Fibroblast of the conjunctiva (primary cell): Measurements from ENCODE around the gene MASP1.
"Not testable (repeated sequence)": the region's sequence is repeated elsewhere in the genome, so short reads cannot be mapped to it uniquely, and the experiment has no call there.

Source experiments
- DNase-seq: peaks from one replicate; pipeline ENCODE4 v3.0.0-alpha.2; 2010; ENCODE audit warnings: low read depth

The MASP1 gene

GRCh38 chr3:187227658-187228258, 63.8 kb downstream of the MASP1 start:
- peak; percentile 30 for DNase-seq

DNA sequence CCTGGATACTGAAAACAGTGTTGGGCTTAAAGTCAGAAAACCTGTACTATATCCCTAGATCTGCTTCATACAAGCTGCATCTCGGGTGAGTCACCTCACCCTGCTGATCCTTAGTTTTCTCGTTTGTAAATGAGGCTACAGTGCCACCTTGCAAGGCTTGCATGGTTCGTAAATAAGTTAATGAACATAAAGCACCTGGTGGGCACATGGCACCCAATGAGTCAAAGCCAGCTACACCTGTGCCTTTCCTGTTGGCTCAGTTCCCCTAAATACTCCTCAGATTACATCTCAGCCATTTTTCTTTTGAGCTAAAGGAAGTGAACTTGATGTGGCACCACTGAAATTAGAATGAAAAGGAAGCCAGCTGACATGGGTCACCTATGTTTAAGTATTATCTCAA, 67.7 kb downstream of the MASP1 start:
- no peak for DNase-seq

DNA sequence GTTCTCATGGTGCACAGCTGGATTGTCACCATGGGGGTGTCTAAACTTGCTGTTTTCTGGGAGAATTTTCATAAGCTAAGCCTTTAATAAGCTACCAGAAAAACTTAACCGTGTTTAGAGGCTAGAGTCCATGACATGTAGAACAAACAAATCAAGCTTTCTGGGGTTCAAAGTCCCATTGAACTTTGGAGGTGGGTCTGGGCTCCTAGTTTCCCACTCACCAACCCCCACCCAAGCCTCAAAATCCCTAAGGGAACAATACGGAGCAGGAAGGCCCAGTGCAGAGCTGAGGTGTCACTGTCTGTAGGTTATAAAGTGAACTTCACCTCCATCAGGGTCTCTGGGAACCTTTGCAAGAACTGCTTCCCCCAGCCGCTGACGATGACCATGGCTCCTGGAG, 68.7 kb downstream of the MASP1 start:
- DNase-seq: no peak

DNA sequence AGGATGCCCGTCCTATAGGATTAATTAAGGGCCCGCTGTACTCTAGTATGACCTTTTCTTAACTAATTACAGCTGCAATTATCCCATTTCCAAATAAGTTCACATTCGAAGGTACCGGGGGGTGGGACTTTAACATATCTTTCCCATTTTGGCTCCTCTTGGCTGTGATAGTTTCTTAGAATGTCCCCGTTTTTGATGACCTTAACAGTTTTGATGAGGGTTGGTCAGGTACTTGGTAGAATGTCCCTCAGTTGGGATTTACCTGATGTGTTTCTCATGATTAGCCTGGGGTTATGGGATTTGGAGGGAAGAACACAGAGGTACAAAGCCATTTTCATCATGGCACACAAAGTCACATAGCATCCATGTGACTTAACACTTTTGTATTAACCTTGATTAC, 76.1 kb downstream of the MASP1 start:
- no peak for DNase-seq

- DNase-seq: no peak
Measured at GRCh38 chr3:187213616-187214015, 77.9 kb downstream of the MASP1 start.

DNA sequence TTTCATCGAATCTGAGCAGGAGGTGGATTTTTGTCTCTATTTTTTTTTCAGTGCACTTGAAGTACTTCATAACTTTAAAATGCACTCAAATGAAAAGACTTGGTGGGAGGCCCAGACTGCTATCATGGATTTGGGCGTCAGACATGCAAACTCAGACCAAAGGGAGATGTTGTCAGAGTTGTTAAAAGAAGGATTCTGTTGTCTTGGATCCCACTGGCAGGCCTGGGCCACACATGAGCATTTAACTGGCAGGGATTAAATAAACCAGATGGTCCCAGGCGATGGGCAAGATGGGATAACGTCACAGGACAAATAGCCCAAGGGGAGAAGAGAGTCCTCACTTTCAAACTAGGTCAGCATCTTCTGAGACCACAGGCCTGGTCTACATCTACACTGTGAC, 78.8 kb downstream of the MASP1 start:
- DNase-seq: no peak

GRCh38 chr3:187212196-187212545, 79.4 kb downstream of the MASP1 start:
- no peak for DNase-seq

GRCh38 chr3:187211532-187212195, 79.9 kb downstream of the MASP1 start:
- no peak for DNase-seq

- DNase-seq: no peak
Measured at GRCh38 chr3:187210545-187211327, 80.8 kb downstream of the MASP1 start.

GRCh38 chr3:187210091-187210490, 81.4 kb downstream of the MASP1 start:
- DNase-seq: no peak

DNA sequence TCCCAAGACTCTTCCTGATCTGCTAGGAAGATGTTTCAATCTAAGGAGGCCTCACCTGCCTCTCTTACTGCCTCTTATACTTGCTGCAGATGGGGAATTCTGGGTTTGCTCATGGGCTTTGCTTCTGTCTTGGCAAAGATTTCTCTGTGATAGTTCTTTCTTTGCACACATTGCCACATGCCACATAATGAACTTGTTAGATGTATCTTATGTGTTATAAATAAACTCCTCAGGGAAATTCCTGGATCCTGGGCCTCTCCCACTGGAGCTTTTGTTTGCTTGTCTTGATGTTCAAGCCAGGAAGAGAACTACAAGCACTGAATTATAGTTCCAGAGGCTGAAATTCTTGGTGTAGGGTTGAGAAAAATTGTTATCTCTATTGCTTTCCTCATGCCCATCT, 82.0 kb downstream of the MASP1 start:
- no peak for DNase-seq

- no peak for DNase-seq
Measured at GRCh38 chr3:187208159-187208558, 83.4 kb downstream of the MASP1 start.

DNA sequence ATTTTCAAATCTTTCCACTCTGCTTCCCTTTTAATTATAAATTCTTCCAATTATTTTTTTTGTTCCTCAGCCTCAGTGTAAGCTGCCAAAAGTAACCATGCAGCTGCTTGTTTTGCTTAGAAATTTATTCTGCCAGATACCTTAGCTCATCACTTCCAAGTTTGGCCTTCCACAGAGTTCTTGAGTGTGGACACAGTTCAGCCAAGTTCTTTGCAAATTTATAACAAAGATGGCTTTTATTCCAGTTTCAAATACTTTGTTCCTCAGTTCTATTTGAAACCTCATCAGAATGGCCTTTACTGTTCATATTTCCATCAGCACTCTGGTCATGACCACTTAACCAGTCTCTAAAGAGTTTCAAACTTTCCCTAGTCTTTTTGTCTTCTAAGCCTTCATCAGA, 83.9 kb downstream of the MASP1 start:
- no peak for DNase-seq

DNA sequence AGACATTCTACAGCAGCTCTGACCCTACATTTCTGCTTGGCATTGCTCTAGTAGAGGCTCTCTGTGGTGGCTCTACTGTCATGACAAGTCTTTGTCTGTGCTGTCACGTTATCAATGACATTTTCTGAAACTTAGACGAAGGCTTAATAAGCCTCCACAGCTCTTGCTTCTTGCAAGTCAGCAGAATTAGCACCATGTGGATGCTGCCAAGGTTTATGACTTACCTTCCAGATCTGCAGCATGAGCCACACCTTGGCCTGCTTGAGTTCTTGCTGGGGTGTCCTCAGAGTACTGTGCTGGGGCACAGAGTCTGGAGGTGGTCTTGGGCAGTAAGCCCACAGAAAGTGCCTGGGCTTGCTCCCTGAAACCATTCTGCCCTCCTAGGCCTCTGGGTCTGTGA, 84.5 kb downstream of the MASP1 start:
- no peak for DNase-seq

DNA sequence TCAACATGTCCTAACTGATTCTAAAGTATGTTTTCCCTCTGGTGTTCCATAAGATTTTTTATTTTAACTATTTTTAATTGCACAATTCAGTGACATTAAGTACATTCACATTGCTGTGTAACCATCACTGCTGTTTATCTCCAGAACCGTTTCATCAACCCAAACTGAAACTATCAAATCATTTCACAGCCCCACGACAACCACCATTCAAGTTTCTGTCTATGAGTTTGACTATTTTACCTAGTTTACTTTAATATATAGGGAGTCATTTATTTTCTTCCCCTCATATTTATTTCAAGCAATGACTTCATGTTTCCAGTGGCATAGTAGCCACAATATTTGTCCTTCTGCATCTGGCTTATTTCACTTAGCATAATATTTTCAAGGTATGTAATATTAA, 85.9 kb downstream of the MASP1 start:
- no peak for DNase-seq

DNA sequence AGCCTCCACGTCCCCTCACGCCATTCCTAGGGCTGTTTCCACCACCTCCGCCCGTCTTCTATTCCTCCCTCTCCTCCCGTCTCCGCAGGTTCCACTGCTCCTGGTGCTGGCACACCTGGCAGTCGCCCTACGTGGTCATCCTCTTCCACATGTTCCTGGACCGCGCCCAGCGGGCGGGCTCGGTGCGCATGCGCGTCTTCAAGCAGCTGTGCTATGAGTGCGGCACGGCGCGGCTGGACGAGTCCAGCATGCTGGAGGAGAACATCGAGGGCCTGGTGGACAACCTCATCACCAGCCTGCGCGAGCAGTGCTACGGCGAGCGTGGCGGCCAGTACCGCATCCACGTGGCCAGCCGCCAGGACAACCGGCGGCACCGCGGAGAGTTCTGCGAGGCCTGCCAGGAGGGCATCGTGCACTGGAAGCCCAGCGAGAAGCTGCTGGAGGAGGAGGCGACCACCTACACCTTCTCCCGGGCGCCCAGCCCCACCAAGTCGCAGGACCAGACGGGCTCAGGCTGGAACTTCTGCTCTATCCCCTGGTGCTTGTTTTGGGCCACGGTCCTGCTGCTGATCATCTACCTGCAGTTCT, 92.0 kb downstream of the MASP1 start:
- not testable (repeated sequence) for DNase-seq

DNA sequence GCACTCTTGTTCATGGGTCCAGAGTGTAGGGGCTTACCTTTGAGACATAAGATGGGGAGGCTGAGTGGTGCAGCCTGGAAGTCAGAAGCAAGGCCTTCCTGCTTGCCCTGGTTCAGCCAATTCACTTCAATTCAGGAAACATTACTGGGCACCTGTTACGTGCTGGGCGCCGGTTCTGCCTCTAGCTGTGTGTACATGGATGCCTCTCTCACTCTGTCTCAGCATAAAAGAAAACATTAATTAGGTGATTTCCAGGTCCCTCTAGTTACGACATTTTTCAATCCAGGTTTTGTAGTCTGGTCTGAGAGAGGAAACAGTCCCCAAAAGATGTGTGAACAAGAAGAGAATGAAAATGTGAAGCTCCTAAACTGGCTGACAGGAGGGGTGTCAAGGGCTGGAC, 93.0 kb downstream of the MASP1 start:
- no peak for DNase-seq

DNA sequence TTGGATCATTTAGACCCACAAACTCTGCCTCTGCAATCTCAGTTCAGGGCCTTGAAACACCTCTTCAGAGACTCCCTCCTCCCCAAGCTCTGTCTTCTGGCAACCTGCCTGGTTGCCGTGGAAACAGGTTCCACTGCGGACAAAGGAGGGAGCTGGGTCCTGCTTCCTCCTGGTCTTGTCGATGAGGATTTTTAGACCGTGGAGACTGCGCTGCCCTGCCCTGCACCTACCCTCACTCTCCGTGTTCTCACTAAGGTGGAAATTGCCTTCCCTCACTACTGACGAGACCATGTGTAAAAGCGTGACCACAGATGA, 94.2 kb downstream of the MASP1 start, which contains the start of gene RTP1:
RTP1 (plus strand) TSS at position 152 of the 315 bp plus-strand sequence; CDS start at position 182, 30 bp downstream.
- DNase-seq: no peak

- no peak for DNase-seq
Measured at GRCh38 chr3:187196573-187197334, 94.8 kb downstream of the MASP1 start.

DNA sequence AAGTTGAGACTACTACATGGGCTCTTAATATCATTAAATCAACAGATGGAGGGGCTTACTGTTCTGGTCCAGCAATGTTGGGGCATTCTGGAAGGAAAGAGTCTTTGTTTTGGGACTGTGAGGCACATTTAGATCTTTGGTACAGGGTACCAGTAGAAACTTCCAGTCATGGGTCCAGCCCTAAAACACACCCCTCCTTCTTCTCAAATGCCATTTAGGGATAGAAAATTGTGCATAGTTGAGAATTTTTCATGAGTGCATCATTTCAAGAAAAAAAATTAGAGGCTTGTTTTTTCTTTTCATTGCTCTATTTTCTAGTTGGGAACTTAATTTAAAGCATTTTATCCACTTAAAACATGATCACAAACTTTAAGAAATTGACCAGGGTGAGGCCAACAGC, 98.4 kb downstream of the MASP1 start:
- DNase-seq: no peak

DNA sequence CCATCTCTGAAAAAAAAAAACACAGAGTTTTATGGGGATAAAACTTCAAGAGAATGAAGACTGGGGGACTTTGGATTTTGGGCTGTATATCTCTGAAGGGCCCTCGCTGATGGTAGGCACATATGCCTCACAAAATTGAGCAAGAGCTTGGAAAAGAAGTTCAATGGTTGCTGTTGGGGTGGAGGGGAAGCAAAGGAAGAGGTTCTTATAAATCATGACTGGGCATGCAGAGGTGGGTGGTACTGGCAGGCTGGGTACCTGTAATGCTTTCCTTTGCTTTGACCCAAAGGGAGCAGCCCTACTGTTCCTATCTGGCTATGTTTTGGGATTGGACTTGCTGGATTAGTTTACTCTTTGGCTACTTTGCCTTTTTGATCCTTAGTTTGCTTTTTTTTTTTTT, 100.3 kb downstream of the MASP1 start:
- no peak for DNase-seq

DNA sequence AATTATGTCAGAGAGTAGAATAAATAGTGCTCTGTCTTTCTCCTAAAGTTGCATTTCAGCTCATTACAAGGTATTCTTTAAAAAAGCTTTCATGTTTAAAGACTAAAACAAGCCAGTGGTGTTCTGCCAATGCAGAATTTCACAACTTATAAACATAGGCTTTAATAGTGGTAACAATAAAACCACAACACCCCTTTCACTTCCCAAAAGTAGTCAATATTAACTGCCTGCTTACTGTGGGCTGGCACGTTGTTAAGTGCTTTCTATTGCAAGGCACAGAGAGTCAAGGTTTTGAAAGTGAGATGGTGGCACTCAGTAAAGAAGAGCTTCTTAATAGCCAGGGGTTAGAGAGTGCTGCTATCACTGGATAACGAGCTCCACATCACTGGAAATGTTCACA, 102.6 kb downstream of the MASP1 start:
- DNase-seq: no peak
